ENCODE measurements around the gene OGT. TPM values are rescaled to one million over a fixed set of nuclear protein-coding genes. Genes with fewer than 3 reads are reported as not detected.
"Not testable (repeated sequence)": the region's sequence is repeated elsewhere in the genome, so short reads cannot be mapped to it uniquely, and the experiment has no call there.

The OGT gene
- 225 TPM for total RNA-seq

GRCh38 chrX:71532753-71533425 is at the start of gene OGT:
Gene OGT, plus strand, starts transcription at chrX:71533104. Its CDS starts 196 bp downstream, at chrX:71533300.
- DNase-seq (ENCODE audit: low spot score): peak; percentile 94

- no peak for DNase-seq (ENCODE audit: low spot score)
These were observed 45.1 kb upstream of the OGT start for GRCh38 chrX:71487814-71488213.

GRCh38 chrX:71489540-71489939 is 43.4 kb upstream of the OGT start:
- no peak for DNase-seq (ENCODE audit: low spot score)

- DNase-seq (ENCODE audit: low spot score): peak; percentile 45
These were observed 40.5 kb upstream of the OGT start for GRCh38 chrX:71492231-71493065.

- no peak for DNase-seq (ENCODE audit: low spot score)
These were observed 39.7 kb upstream of the OGT start for GRCh38 chrX:71493111-71493613.

- DNase-seq (ENCODE audit: low spot score): not testable (repeated sequence)
These were observed 36.9 kb upstream of the OGT start for GRCh38 chrX:71495979-71496378.

- DNase-seq (ENCODE audit: low spot score): no peak
These were observed 36.4 kb upstream of the OGT start for GRCh38 chrX:71496476-71496875.

GRCh38 chrX:71502080-71502479 is 30.8 kb upstream of the OGT start:
- not testable (repeated sequence) for DNase-seq (ENCODE audit: low spot score)

- DNase-seq (ENCODE audit: low spot score): no peak
These were observed 28.6 kb upstream of the OGT start for GRCh38 chrX:71504346-71504745.

GRCh38 chrX:71509289-71509688 is 23.6 kb upstream of the OGT start:
- no peak for DNase-seq (ENCODE audit: low spot score)

- no peak for DNase-seq (ENCODE audit: low spot score)
These were observed 22.7 kb upstream of the OGT start for GRCh38 chrX:71510161-71510560.

GRCh38 chrX:71513731-71514130 is 19.2 kb upstream of the OGT start:
- DNase-seq (ENCODE audit: low spot score): not testable (repeated sequence)

- DNase-seq (ENCODE audit: low spot score): no peak
These were observed 18.4 kb upstream of the OGT start for GRCh38 chrX:71514367-71515037.

GRCh38 chrX:71515038-71515396 is 17.9 kb upstream of the OGT start:
- no peak for DNase-seq (ENCODE audit: low spot score)

GRCh38 chrX:71525316-71525715 is 7.6 kb upstream of the OGT start:
- no peak for DNase-seq (ENCODE audit: low spot score)

- no peak for DNase-seq (ENCODE audit: low spot score)
These were observed 689 bp upstream of the OGT start for GRCh38 chrX:71532078-71532752.

GRCh38 chrX:71533516-71533850 is 579 bp downstream of the OGT start:
- DNase-seq (ENCODE audit: low spot score): peak; percentile 45

- DNase-seq (ENCODE audit: low spot score): peak; percentile 45
These were observed 1.1 kb downstream of the OGT start for GRCh38 chrX:71533851-71534561.

- no peak for DNase-seq (ENCODE audit: low spot score)
These were observed 2.1 kb downstream of the OGT start for GRCh38 chrX:71534773-71535544.

- no peak for DNase-seq (ENCODE audit: low spot score)
These were observed 3.4 kb downstream of the OGT start for GRCh38 chrX:71536285-71536684.

GRCh38 chrX:71537743-71538142 is 4.8 kb downstream of the OGT start:
- no peak for DNase-seq (ENCODE audit: low spot score)

Measured in ureter (tissue), 1 donor.